Measurements from ENCODE around the gene IER2. TPM values are rescaled to one million over a fixed set of nuclear protein-coding genes. Genes with fewer than 3 reads are reported as not detected.
A peak's percentile ranks its signal among the peaks of the same experiment; 100 is the strongest.
"Not testable (repeated sequence)": the region's sequence is repeated elsewhere in the genome, so short reads cannot be mapped to it uniquely, and the experiment has no call there.

IER2 gene
- total RNA-seq, 1 donor from 2014 or later, result 26.0 TPM

- DNase-seq (ENCODE audit: low spot score), result no peak
These were observed 11.9 kb upstream of the IER2 start for GRCh38 chr19:13138171-13138915.

- DNase-seq (ENCODE audit: low spot score), result no peak
These were observed 11.4 kb upstream of the IER2 start for GRCh38 chr19:13138916-13139198.

GRCh38 chr19:13139633-13140311 lies 10.4 kb upstream of the IER2 start:
- no peak for DNase-seq (ENCODE audit: low spot score)

GRCh38 chr19:13146763-13147563 lies 3.2 kb upstream of the IER2 start:
- DNase-seq (ENCODE audit: low spot score), result no peak

- DNase-seq (ENCODE audit: low spot score), result not testable (repeated sequence)
These were observed 1.0 kb upstream of the IER2 start for GRCh38 chr19:13149173-13149627.

- DNase-seq (ENCODE audit: low spot score), result peak; percentile 61
These were observed 504 bp upstream of the IER2 start for GRCh38 chr19:13149628-13150186.

- DNase-seq (ENCODE audit: low spot score), result no peak
These were observed 857 bp downstream of the IER2 start for GRCh38 chr19:13150931-13151604.

- DNase-seq (ENCODE audit: low spot score), result peak; percentile 99
These were observed 1.6 kb downstream of the IER2 start for GRCh38 chr19:13151605-13152355.

GRCh38 chr19:13152356-13152973 lies 2.3 kb downstream of the IER2 start:
- DNase-seq (ENCODE audit: low spot score), result no peak

- peak; percentile 96 for DNase-seq (ENCODE audit: low spot score)
These were observed 2.9 kb downstream of the IER2 start for GRCh38 chr19:13152974-13153568.

GRCh38 chr19:13153569-13154240 lies 3.5 kb downstream of the IER2 start:
- peak; percentile 50 for DNase-seq (ENCODE audit: low spot score)

GRCh38 chr19:13154241-13154778 lies 4.1 kb downstream of the IER2 start:
- peak; percentile 95 for DNase-seq (ENCODE audit: low spot score)

GRCh38 chr19:13154911-13155471 lies 4.8 kb downstream of the IER2 start:
- DNase-seq (ENCODE audit: low spot score), result peak; percentile 86

GRCh38 chr19:13155472-13156359 lies 5.5 kb downstream of the IER2 start:
- DNase-seq (ENCODE audit: low spot score), result peak; percentile 74

GRCh38 chr19:13159713-13160112 lies 9.5 kb downstream of the IER2 start:
- no peak for DNase-seq (ENCODE audit: low spot score)

- no peak for DNase-seq (ENCODE audit: low spot score)
These were observed 10.3 kb downstream of the IER2 start for GRCh38 chr19:13160557-13160956.

GRCh38 chr19:13162724-13163608 lies 12.8 kb downstream of the IER2 start:
- DNase-seq (ENCODE audit: low spot score), result peak; percentile 99

All from umbilical cord (tissue), 2 donors.